Body of pancreas (tissue), 4 donors: ENCODE data around the gene GAPT. TPM values are rescaled to one million over a fixed set of nuclear protein-coding genes. Genes with fewer than 3 reads are reported as not detected.

ENCODE experiments used
- ATAC-seq: fragments of 150-250 bp; one replicate; pipeline ENCODE4 v1.9.1; 2016
- DNase-seq, 4 donors: peaks; one replicate each; pipeline ENCODE4 v3.0.0-alpha.2; 2019
- H3K27ac ChIP-seq, 4 donors: fragments of 200-600 bp; sonication (generic); 1 replicate in 3 of 4; 2 replicates in 1 of 4; pipeline versions ENCODE4 v1.5.1 to v1.6.1; 2016 to 2019; ENCODE audit warnings: mild to moderate bottlenecking in 1 of 4, mixed read lengths in 1 of 4, moderate library complexity in 1 of 4
- H3K27me3 ChIP-seq, 2 donors: fragments of 200-600 bp; sonication (generic); one replicate each; pipeline ENCODE4 v1.6.0; 2016; ENCODE audit warnings: mild to moderate bottlenecking in 1 of 2
- H3K36me3 ChIP-seq, 2 donors: fragments of 200-600 bp; sonication (generic); replicated peaks in 1 of 2; 2 replicates each; pipeline ENCODE4 v1.5.1; 2016; ENCODE audit warnings: low read depth in 2 of 2; ENCODE audit not compliant: insufficient read depth in 1 of 2
- H3K4me1 ChIP-seq: fragments of 200-600 bp; sonication (generic); one replicate; pipeline ENCODE4 v1.6.0; 2016
- H3K4me3 ChIP-seq, 2 donors: fragments of 200-600 bp; sonication (generic); 1 replicate in 1 of 2; 2 replicates in 1 of 2; pipeline ENCODE4 v1.5.1; 2016 to 2019
- H3K9me3 ChIP-seq, 3 donors: fragments of 200-600 bp; sonication (generic); 1 replicate in 2 of 3; 2 replicates in 1 of 3; pipeline ENCODE4 v1.5.1; 2016
- CTCF ChIP-seq, 7 experiments: fragments of 450-650 bp in 4 of 7; fragments of 200-600 bp in 3 of 7; sonication (generic) in 3 of 7; IDR thresholded peaks; one replicate each; pipeline ENCODE4 v1.5.1; 2016 to 2019; ENCODE audit warnings: antibody characterized with exemption in 7 of 7
- POLR2A ChIP-seq, 3 donors: fragments of 450-650 bp; IDR thresholded peaks; one replicate each; pipeline ENCODE4 v1.6.1; 2016; ENCODE audit warnings: antibody characterized with exemption in 3 of 3, mild to moderate bottlenecking in 2 of 3
- WGBS, 2 donors: methylation state at CpG; one replicate each; pipeline ENCODE4 v1.1.5; 2017; 5-methylcytosine and 5-hydroxymethylcytosine counted together
- intact Hi-C: fragments of 100-400 bp; cut with DNase I; formaldehyde crosslinking; loops from one replicate; pipeline ENCODE4 v1.15.1; 2023
- total RNA-seq, 2 donors: library from RNA; depleted of rRNA; stranded (reverse); fragments of >200 nt; gene quantifications; one replicate each; pipeline ENCODE4 v1.1.0, GENCODE V29; 2016

The GAPT gene
- total RNA-seq, 2 donors from 2014 or later: 1.3 TPM; not detected in 1

GRCh38 chr5:58457050-58457449, 34.2 kb upstream of the GAPT start:
- Histone ChIP-seq H3K4me3 (no peak overlapping the region), H3K36me3 (peaks cover 6 to 8% of the 10 kb centered on the region in 2 donors), H3K4me1 (peaks cover 48% of the 10 kb centered on the region), H3K27me3 (no peaks in the 10 kb centered on the region), H3K9me3 (no peaks in the 10 kb centered on the region), H3K27ac (no peak overlapping the region)
- 59 to 67% methylated on average over 4 of the region's 4 CpGs for WGBS, 2 donors
- no peak for TF ChIP-seq POLR2A (IDR thresholded peaks at IDR 0.05)
- no peak for TF ChIP-seq CTCF (IDR thresholded peaks at IDR 0.05)
- ATAC-seq (no peak), DNase-seq (no peak)
- intact Hi-C loops: loop anchor here (5.0 kb wide), 1 partner anchor 560 kb away; no protein-coding TSS in a partner anchor

- H3K4me3 ChIP-seq: peak overlapping the region; percentile 72 to 86
- 35 to 55% methylated on average over 7 of the region's 7 CpGs for WGBS, 2 donors
- no peaks in the 10 kb centered on the region for H3K27me3 ChIP-seq
- H3K4me1 ChIP-seq: peaks cover 56% of the 10 kb centered on the region
- H3K9me3 ChIP-seq: no peaks in the 10 kb centered on the region
- peak overlapping the region in 3 of 4 donors; percentile 0 to 99 (median 37) for H3K27ac ChIP-seq
- TF ChIP-seq POLR2A (IDR thresholded peaks at IDR 0.05) (no peak), CTCF (IDR thresholded peaks at IDR 0.05) (no peak)
- intact Hi-C loops: loop anchor here (5.0 kb wide), 1 partner anchor 561 kb away; no protein-coding TSS in a partner anchor
- H3K36me3 ChIP-seq: peaks cover 6 to 8% of the 10 kb centered on the region in 2 donors
- ATAC-seq (no peak), DNase-seq (no peak)
Measured at GRCh38 chr5:58458141-58458742, 33.0 kb upstream of the GAPT start.

- DNase-seq (no peak), ATAC-seq (no peak)
- intact Hi-C loops: loop anchor here (5.0 kb wide), 1 partner anchor 561 kb away; no protein-coding TSS in a partner anchor
- peaks cover 56% of the 10 kb centered on the region for H3K4me1 ChIP-seq
- H3K27me3 ChIP-seq: no peaks in the 10 kb centered on the region
- peak overlapping the region in 3 of 4 donors; percentile 0 to 99 (median 37) for H3K27ac ChIP-seq
- 1 to 4% methylated on average over 9 of the region's 9 CpGs for WGBS, 2 donors
- H3K9me3 ChIP-seq: no peaks in the 10 kb centered on the region
- peak overlapping the region; percentile 72 to 86 for H3K4me3 ChIP-seq
- peaks cover 6 to 8% of the 10 kb centered on the region in 2 donors for H3K36me3 ChIP-seq
- TF ChIP-seq CTCF (IDR thresholded peaks at IDR 0.05): no peak
Measured at GRCh38 chr5:58458743-58459145, 32.5 kb upstream of the GAPT start.

GRCh38 chr5:58459146-58460001, 31.9 kb upstream of the GAPT start:
- Histone ChIP-seq H3K27ac (peak overlapping the region; percentile 96 to 99 (median 98)), H3K4me1 (peaks cover 53% of the 10 kb centered on the region), H3K36me3 (peaks cover 6 to 8% of the 10 kb centered on the region in 2 donors), H3K4me3 (peak overlapping the region; percentile 72 to 86), H3K27me3 (no peaks in the 10 kb centered on the region), H3K9me3 (no peaks in the 10 kb centered on the region)
- ATAC-seq (peak; percentile 11), DNase-seq (peak in 3 of 4 donors; percentile 30 to 47 (median 47))
- TF ChIP-seq CTCF (IDR thresholded peaks at IDR 0.05): no peak
- no peak for TF ChIP-seq POLR2A (IDR thresholded peaks at IDR 0.05)
- intact Hi-C loops: loop anchor here (5.0 to 10.0 kb wide), 4 partner anchors 562 to 1175 kb away; no protein-coding TSS in a partner anchor
- 0% methylated on average over 24 to 56 of the region's 57 CpGs for WGBS, 2 donors
